COLO668 (cell line): ENCODE results near the gene TRIM67.
A peak's percentile ranks its signal among the peaks of the same experiment; 100 is the strongest.
"Not testable (repeated sequence)": the region's sequence is repeated elsewhere in the genome, so short reads cannot be mapped to it uniquely, and the experiment has no call there.

Source experiments
- DNase-seq: peaks from one replicate; lab custom pipeline; 2025; ENCODE audit not compliant: unreplicated experiment; lab: John Stamatoyannopoulos, UW

The TRIM67 gene

GRCh38 chr1:231203259-231204057 lies 41.6 kb downstream of the TRIM67 start:
- no peak for DNase-seq

- DNase-seq, result no peak
These were observed 45.0 kb downstream of the TRIM67 start for GRCh38 chr1:231206856-231207255.

GRCh38 chr1:231207437-231207836 lies 45.6 kb downstream of the TRIM67 start:
- DNase-seq, result no peak

GRCh38 chr1:231208980-231209379 lies 47.1 kb downstream of the TRIM67 start:
- DNase-seq, result no peak

GRCh38 chr1:231209531-231209930 lies 47.7 kb downstream of the TRIM67 start:
- no peak for DNase-seq

- no peak for DNase-seq
These were observed 48.3 kb downstream of the TRIM67 start for GRCh38 chr1:231210126-231210525.

- peak; percentile 95 for DNase-seq
These were observed 49.4 kb downstream of the TRIM67 start for GRCh38 chr1:231211005-231211857.

- not testable (repeated sequence) for DNase-seq
These were observed 50.4 kb downstream of the TRIM67 start for GRCh38 chr1:231212301-231212700.

GRCh38 chr1:231213831-231214573 lies 52.1 kb downstream of the TRIM67 start:
- DNase-seq, result no peak

GRCh38 chr1:231214918-231215680 lies 53.2 kb downstream of the TRIM67 start:
- no peak for DNase-seq

- no peak for DNase-seq
These were observed 54.0 kb downstream of the TRIM67 start for GRCh38 chr1:231215681-231216385.

GRCh38 chr1:231216498-231216897 lies 54.6 kb downstream of the TRIM67 start:
- peak; percentile 46 for DNase-seq

- DNase-seq, result no peak
These were observed 55.2 kb downstream of the TRIM67 start for GRCh38 chr1:231217056-231217455.

- DNase-seq, result no peak
These were observed 56.2 kb downstream of the TRIM67 start for GRCh38 chr1:231218078-231218477.

- DNase-seq, result no peak
These were observed 57.9 kb downstream of the TRIM67 start for GRCh38 chr1:231219422-231220401.

GRCh38 chr1:231220801-231221200 lies 58.9 kb downstream of the TRIM67 start:
- no peak for DNase-seq

- DNase-seq, result no peak
These were observed 64.3 kb downstream of the TRIM67 start for GRCh38 chr1:231226156-231226555.

GRCh38 chr1:231231511-231231910 lies 69.7 kb downstream of the TRIM67 start:
- no peak for DNase-seq
